Parathyroid adenoma (tissue), 2 donors: Measurements from ENCODE around the gene HOXC6.

Experiments
- H2AFZ ChIP-seq: fragments of 300-600 bp; sonication (generic); one replicate; pipeline ENCODE4 v1.7.0; 2017; ENCODE audit warnings: antibody characterized with exemption, mild to moderate bottlenecking
- H3K27ac ChIP-seq: fragments of 300-600 bp; sonication (generic); one replicate; pipeline ENCODE4 v1.7.0; 2017
- H3K27me3 ChIP-seq: fragments of 300-600 bp; sonication (generic); one replicate; pipeline ENCODE4 v1.7.0; 2017; ENCODE audit warnings: low read length; ENCODE audit not compliant: control insufficient read depth, insufficient read depth
- H3K36me3 ChIP-seq: fragments of 300-600 bp; sonication (generic); one replicate; pipeline ENCODE4 v1.7.0; 2017; ENCODE audit warnings: low read length; ENCODE audit not compliant: control insufficient read depth, insufficient read depth
- H3K4me1 ChIP-seq: fragments of 300-600 bp; sonication (generic); one replicate; pipeline ENCODE4 v1.7.0; 2017; ENCODE audit warnings: control low read depth
- H3K4me2 ChIP-seq: fragments of 300-600 bp; sonication (generic); one replicate; pipeline ENCODE4 v1.7.0; 2017; ENCODE audit warnings: low read length
- H3K4me3 ChIP-seq: fragments of 300-600 bp; sonication (generic); one replicate; pipeline ENCODE4 v1.7.0; 2017; ENCODE audit warnings: low read depth, low read length
- H3K79me2 ChIP-seq: fragments of 300-600 bp; sonication (generic); one replicate; pipeline ENCODE4 v1.7.0; 2017; ENCODE audit warnings: control low read depth
- H3K9ac ChIP-seq: fragments of 300-600 bp; sonication (generic); one replicate; pipeline ENCODE4 v1.7.0; 2017; ENCODE audit warnings: mild to moderate bottlenecking
- H3K9me3 ChIP-seq: fragments of 300-600 bp; sonication (generic); one replicate; pipeline ENCODE4 v1.7.0; 2017; ENCODE audit warnings: low read length; ENCODE audit not compliant: control insufficient read depth
- TF ChIP-seq, protein P1 (sequence below): fragments of 300-600 bp; sonication (generic); IDR thresholded peaks from one replicate; pipeline ENCODE4 v1.7.0; 2017; ENCODE audit warnings: antibody characterized with exemption, mild to moderate bottlenecking
- donor health status: primary hyperparathyroidism.

HOXC6 gene

DNA sequence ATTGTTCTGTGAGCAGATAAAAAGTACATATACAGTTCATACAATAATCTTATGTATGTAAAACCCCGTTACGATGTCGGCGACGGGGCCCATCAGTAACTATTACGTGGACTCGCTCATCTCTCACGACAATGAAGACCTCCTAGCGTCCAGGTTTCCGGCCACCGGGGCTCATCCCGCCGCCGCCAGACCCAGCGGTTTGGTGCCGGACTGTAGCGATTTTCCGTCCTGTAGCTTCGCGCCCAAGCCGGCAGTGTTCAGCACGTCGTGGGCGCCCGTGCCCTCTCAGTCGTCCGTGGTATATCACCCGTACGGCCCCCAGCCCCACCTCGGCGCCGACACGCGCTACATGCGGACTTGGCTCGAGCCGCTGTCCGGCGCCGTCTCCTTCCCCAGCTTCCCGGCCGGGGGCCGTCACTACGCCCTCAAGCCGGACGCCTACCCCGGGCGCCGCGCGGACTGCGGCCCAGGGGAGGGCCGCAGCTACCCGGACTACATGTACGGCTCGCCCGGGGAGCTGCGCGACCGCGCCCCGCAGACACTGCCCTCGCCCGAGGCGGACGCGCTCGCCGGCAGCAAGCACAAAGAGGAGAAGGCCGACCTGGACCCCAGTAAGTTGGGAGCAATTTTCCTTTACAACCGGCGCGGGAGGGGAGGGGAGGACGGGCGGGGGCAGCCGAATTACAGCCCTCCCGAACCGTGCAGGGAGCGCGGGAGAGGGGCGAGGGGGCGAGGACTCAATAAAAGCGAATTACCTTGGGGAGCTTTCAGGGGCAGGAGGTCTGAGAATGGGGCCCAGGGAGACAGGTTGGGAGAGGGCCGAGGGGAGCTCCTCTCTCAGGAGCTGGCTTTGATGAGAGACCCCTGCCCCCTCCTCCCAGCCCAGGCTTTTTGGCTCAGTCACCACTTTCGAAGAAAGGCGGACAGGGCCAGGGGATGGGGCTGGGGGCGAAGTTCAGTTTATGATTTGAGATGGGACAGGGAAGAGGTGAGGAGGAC is 27.8 kb upstream of the HOXC6 start, which contains the start of gene HOXC9:
Gene HOXC9, plus strand, starts transcription at position 46 of the 999 bp plus-strand sequence. Its CDS starts 28 bp downstream, at position 74.
- no peaks in the 10 kb centered on the region for H3K4me1 ChIP-seq
- H3K27ac ChIP-seq = no peak within 1 kb of the TSS
- H3K27me3 ChIP-seq = peaks cover 38% of the 10 kb centered on the region
- H3K9me3 ChIP-seq = no peaks in the 10 kb centered on the region
- H3K36me3 ChIP-seq = no peaks in the 10 kb centered on the region
- TF ChIP-seq, protein P1, sequence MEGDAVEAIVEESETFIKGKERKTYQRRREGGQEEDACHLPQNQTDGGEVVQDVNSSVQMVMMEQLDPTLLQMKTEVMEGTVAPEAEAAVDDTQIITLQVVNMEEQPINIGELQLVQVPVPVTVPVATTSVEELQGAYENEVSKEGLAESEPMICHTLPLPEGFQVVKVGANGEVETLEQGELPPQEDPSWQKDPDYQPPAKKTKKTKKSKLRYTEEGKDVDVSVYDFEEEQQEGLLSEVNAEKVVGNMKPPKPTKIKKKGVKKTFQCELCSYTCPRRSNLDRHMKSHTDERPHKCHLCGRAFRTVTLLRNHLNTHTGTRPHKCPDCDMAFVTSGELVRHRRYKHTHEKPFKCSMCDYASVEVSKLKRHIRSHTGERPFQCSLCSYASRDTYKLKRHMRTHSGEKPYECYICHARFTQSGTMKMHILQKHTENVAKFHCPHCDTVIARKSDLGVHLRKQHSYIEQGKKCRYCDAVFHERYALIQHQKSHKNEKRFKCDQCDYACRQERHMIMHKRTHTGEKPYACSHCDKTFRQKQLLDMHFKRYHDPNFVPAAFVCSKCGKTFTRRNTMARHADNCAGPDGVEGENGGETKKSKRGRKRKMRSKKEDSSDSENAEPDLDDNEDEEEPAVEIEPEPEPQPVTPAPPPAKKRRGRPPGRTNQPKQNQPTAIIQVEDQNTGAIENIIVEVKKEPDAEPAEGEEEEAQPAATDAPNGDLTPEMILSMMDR = no peak
- peak within 1 kb of the TSS; percentile 36 for H3K4me2 ChIP-seq
- H3K79me2 ChIP-seq = no peaks in the 10 kb centered on the region
- H3K9ac ChIP-seq = no peak within 1 kb of the TSS
- peak within 1 kb of the TSS; percentile 36 for H3K4me3 ChIP-seq
- peak within 1 kb of the TSS; percentile 42 for H2AFZ ChIP-seq

DNA sequence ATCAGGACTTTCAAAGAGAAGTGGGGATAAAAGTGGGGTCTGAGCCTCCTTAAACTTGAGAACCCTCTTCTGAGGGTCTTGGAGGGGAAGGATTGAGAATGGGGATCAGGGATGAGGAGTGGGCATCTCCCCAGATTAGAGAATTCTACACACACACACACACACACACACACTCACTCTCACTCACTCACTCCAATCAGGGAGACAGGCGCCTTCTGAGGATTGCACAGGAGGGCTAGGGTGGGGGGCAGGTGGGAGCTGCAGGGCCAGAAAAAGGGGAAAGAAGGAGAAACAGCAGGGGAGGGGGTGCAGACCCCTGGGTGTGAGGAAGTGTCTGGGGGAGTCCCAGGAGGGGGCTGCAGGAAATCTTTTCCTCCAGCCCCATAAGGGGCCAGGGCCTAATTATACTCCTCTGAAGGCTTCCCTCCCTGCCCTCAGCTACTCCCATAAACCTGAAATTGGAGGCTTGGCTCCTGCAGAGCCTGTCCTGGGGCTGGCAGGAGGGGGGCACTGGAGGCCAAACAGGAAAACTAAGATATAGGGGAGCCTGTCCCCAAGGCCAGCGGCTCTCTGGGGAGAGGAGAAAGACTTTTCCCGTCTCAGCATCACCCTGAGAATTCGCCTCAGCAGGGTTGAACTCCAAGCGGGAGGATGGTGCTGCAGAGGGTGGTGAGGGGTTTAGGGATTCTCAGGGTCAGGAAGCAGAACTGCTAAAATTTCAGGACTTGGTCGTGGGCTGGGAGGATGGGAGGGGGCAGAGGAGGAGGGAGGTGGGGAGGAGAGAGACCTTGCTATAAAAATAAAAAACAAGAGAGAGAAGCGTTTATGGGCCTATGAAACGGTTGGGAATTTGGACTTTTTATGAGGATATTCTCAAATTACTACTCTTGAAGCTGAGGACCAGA is 26.7 kb upstream of the HOXC6 start:
- H3K4me2 ChIP-seq = no peak overlapping the region
- H3K36me3 ChIP-seq = no peaks in the 10 kb centered on the region
- H3K27me3 ChIP-seq = peaks cover 36% of the 10 kb centered on the region
- no peaks in the 10 kb centered on the region for H3K79me2 ChIP-seq
- H3K9ac ChIP-seq = no peak overlapping the region
- H3K27ac ChIP-seq = no peak overlapping the region
- H3K9me3 ChIP-seq = no peaks in the 10 kb centered on the region
- TF ChIP-seq, protein P1 = no peak
- H3K4me1 ChIP-seq = peaks cover 3% of the 10 kb centered on the region
- H2AFZ ChIP-seq = no peak overlapping the region
- no peak overlapping the region for H3K4me3 ChIP-seq

DNA sequence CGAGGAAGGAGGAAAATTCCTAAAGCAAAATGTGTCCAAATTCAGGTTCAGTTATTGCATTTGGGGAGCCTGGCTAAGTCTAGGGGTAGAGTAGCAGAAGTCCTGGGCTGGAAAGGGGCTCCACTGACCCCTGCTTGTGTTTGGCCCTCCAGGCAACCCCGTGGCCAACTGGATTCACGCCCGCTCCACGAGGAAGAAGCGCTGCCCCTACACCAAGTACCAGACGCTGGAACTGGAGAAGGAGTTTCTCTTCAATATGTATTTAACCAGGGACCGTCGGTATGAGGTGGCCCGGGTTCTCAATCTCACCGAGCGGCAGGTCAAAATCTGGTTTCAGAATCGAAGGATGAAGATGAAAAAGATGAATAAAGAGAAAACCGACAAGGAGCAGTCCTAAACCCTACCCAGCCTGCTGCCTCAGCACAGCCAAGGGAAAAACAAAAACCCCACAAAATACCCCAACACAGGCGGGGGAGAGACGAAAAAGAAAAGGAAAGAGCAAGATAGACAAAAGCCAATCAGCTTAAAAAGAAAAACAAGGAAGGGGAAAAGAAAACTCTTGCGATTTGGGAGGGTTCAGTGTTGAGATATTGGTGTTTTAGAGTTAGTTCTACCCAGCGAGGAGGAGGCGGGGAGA is 25.8 kb upstream of the HOXC6 start:
- no peaks in the 10 kb centered on the region for H3K36me3 ChIP-seq
- peaks cover 3% of the 10 kb centered on the region for H3K4me1 ChIP-seq

DNA sequence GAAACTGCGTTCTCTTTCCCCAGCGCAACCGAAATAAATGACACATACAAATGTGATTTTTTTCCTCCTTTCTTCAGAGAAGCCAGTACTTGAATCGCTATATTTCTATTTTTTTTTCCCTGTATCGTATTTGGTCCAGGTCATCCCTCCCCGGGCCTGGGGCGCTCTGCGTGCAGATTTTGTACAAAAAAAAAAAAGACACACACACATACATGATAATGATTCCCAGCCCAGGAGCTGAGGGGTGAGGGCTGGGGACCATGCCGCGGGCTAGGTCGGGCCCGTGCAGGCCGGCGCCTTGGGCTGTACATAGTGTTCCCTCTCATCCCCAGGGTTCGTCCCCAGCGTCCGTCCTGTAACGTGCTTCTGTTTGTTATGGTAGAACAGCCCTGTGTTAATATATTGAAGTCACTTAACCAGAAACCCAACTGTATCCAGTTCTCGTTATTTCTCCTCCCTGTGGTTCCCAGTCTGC is 25.3 kb upstream of the HOXC6 start:
- H3K27me3 ChIP-seq = peaks cover 24% of the 10 kb centered on the region

More for the DNA sequence above, 25.8 kb upstream of the HOXC6 start:
- Histone ChIP-seq H2AFZ (no peak overlapping the region), H3K4me2 (no peak overlapping the region), H3K9ac (no peak overlapping the region), H3K27me3 (peaks cover 28% of the 10 kb centered on the region), H3K9me3 (no peaks in the 10 kb centered on the region), H3K79me2 (no peaks in the 10 kb centered on the region), H3K4me3 (no peak overlapping the region), H3K27ac (no peak overlapping the region)
- TF ChIP-seq, protein P1 = no peak

More for the DNA sequence above, 25.3 kb upstream of the HOXC6 start:
- TF ChIP-seq, protein P1 = no peak
- Histone ChIP-seq H3K4me3 (no peak overlapping the region), H3K27ac (no peak overlapping the region), H3K36me3 (no peaks in the 10 kb centered on the region), H2AFZ (no peak overlapping the region), H3K79me2 (no peaks in the 10 kb centered on the region), H3K4me1 (peaks cover 3% of the 10 kb centered on the region), H3K9me3 (no peaks in the 10 kb centered on the region), H3K9ac (no peak overlapping the region), H3K4me2 (no peak overlapping the region)
